HG03159 (cell line): ENCODE data around the gene ACKR3.

ENCODE experiments used
- ATAC-seq: cut with Tn5 transposase; IDR thresholded peaks from one replicate; pipeline ENCODE4 v1.9.1; 2021; ENCODE audit warnings: mild to moderate bottlenecking, moderate library complexity; ENCODE audit not compliant: unreplicated experiment

ACKR3 gene

DNA sequence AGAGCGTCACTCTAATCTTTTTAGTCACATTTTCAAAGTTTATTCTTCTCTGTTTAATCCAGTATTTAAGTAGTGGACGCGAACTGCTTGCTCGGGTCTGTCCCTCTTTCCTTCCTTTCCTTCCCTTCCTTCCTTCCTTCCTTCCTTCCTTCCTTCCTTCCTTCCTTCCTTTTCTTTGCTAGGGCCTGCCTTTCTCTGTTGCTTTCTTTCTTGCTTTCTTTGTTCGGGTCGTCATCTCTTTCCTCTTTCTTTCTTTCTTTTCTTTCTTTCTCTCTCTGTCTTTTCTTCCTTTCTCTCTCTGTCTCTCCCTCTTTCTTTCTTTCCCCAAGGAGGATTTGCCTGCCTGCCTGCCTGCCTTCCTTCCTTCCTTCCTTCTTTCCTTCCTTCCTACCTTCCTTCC, 3.0 kb upstream of the ACKR3 start:
- ATAC-seq = no peak

DNA sequence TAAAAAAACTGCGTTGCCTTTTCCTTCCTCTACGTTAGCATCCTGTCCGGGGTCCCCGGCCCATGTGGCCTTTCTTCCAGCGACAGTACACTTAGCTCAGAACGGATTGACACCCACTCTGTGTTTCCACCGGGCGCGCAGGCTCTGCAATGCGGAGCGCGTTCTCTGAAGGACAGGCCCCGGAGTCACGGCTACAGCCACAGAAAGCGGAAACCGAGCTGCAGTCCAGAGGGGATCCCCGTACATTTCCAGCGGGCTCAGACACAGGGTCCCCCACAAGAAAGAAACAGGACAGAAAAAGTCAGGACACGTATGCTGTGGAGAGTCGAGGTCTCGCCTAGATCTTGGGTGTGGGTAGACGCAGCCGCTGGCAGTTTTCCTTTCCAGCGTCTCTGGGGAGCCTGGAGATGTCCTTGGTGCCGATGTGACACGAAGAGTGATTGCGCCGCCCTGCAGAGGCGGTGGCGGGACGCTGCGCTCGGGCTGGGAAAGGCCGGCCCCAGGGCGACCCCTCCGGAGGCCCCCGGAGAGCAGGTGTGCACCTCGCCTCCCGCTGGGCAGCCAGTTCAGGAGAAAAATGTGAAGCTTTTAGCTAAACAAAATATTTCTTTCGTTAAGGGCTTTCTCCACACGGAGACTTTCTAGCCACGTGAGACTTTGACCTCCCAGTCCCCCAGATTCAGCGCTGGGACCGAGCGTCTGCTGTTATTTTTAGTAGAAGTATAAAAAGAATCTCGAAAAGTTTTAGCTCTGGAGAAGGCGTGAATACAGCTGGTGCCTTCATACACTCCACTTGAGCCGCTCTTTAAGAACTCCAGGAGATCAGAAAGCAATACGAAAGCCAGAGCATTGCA, 1.3 kb upstream of the ACKR3 start:
- ATAC-seq = no peak

DNA sequence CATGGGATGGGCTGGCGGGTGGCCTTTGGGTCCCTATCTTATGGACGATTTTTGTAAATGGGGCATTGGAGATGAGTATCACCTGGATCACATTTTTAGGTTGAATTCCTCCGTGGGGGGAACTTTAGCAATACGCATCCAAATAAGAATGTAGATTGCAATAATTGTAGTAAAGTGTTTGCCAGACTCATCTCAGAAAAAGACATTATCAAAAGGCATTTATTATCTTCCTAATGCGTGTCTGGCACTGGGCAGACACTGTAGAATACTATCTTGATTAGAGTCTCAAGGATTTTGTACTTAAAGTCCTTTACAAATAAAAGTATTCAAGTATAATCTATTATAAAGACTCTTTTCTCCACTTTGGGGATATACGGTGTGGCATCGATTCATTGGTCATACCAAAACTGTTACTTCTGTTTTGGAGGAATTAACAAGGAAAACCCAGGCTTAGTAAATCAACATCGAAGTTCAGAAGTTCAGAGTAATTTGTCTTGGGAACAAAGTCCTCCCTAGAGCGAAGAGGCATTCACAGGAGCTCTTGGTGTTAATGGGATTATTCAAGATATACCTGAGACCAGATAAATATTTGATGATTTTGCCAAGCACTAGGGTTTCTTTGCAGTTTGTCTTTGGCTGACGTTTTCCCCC, 578 bp upstream of the ACKR3 start:
- ATAC-seq = no peak

DNA sequence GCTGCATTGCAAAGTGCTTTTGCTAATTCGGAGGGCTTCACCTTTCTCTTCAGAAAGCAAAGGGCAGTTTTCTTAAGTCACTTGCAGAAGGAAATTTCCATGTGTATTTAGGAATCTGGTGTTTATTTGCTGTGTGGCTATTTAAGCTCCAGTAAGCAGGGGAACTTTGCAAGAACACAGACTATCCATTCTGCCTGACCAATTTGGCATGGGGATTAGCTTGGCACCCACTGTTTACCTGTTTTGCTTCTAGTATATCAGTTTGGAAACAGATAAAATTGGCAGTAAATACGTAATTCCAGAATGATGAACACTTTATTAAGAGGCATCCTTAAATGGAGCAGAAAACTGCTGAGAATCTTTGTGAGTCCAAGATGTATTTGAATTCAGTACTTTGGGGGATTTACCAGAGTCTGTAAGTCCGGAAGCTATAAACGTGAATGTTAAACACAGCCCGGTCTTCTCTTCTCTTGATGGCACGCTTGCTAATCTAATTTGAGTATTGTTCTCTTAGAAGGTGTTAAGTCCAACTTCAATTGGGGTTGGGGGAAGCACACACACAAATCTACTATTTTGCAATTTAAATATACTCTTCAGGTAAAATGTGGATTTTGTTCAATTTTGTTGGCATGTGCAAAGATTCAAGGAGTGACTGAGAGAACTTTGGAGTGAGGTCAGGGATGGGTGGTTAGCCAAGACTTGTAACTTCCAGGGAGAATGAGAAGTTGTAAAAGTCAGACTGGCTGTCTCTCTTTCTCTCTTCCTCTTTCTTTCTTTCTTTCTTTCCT, 650 bp downstream of the ACKR3 start:
- no peak for ATAC-seq

DNA sequence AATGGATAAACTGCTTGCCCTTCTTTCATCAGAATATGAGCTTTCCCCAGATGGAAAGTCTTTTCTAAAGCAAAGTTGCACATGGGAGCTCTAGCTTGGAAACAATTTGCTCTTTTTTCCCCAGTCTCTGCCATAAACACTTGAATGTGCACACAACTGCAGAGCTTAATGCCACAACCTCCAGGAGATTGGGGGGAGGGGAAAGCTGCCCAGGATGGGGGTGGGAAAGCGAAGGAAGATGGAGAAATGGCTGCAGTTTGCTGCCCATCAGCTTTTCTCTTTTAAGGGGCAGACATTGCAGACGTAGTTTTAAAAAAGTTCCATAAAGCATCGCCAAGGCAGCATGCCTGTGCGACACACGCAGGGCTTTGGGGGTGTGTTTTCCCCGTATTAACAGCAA, 1.5 kb downstream of the ACKR3 start:
- no peak for ATAC-seq

DNA sequence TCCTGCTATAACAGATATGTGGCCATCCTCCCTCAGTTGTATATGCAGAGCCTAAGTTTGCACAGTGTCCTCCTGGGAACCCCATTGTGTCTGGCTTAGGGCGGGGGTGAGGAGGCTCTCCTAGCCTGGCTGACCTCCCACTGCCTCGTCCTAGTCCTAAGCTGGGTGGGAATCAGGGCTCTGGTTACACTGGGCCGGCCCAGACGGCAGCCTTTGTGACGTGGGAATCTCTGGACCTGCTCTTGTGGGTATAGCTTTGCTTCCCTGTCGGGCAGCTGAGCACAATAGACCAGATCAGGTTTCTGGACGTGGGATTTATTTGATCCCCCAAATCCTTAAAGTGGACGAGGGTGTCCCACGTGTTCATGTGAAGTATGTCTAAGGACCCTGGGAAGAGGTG, 2.9 kb downstream of the ACKR3 start:
- ATAC-seq = no peak

DNA sequence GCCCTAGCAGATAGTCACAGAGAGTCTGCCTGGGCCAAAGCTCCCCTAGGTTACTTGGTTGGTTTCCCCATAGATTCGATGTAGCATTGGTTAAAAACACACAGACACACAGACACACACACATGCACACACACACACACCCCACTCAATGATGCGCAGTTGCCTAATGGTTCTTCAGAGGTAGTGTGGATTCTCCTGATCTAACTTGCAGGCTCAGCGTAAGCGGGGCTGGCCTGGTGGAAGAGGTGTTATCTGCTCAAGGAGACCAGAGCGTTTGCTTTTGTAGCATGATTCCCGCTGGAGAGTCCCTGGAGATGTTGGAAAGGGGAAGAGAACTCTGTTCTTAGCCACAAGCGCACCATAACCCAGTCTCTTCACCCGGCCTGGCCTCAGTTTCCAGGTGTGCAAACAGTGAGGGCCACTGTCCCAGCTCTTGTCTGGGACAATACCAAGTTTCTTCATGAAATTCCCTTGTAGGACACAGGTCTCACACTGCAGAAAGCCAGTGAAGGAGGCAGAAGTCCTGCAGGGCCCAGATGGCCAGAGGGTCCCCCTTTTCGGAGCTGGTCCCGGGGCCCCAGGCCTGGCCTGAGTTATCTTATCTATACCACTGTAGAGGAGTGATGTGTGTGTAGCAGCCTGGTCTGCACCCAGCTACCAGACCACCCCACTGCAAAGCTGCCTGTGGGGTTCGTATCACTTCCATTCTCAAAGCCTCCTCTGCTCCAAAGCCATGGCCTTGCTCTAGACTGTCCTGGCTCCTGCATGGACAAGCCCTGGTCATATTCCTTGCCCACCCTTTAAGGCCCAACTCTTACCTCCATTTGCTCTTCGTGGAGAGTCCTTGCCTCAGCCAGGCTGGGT, 3.7 kb downstream of the ACKR3 start:
- ATAC-seq = no peak

DNA sequence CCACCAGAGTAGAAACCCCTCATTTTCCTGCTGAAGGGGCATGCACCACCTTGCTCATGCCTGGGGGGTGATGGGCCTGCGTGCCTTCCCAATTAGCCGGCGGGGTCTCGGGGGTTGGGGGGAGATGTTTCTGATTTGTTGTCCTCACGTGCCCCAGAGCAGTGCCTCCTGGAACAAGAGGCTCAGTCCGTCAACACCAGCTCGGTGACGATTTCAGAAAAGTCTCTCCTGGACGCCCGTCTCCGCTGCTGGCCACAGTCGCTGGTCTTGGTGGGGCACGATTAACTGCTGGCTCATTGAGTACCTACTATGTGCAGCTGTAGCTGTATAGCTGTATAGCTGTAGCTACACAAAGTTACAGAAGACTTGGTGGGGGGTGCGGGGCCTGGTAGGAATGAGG, 4.4 kb downstream of the ACKR3 start:
- ATAC-seq = no peak

DNA sequence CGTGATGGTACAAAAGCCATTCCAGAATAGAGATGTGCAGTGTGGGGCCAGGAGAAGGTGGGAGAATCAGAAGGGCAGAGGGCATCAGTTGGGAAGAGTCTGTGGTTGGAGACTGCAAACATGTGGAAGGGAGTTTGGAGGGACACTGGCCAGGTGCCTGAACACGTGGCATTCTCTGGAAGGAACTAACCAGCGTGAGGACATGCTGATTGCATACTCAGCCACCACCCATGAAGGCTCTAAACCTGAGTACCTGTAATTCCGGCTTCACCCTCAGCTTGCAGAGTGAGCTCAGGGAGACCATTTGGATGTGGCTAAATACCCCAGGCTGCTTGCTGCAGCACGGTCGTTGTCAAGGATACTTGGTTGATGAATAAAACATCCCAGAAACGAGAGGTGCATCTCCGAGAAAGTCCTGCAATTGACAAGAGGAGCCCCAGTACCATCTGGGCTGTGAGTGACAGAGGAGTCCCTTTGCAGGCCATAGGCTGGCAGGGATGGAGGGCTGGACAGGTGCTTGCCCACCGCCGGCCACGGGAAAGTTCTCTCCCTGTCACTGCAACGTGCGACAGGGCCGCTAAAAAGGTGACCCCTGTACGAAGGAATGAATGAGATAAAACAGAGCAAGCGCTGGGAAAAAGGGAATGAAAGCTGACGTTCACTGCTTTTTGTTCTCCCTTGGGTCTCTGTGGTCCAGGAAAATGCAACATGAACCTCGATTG, 5.0 kb downstream of the ACKR3 start:
- no peak for ATAC-seq

DNA sequence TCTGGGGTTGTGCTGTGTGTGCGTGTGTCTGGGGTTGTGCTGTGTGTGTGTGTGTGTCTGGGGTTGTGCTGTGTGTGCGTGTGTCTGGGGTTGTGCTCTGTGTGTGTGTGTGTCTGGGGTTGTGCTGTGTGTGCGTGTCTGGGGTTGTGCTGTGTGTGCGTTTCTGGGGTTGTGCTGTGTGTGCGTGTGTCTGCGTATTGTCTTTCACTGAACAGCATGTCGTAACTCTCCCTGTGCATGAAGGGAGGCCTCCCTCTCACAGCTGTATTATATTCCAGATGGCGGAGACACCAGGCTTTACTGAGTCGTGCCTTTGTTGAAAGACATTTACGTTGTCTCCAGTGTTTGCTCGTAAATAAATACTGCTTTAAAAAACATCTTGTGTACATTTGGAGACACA, 5.9 kb downstream of the ACKR3 start:
- ATAC-seq = no peak

DNA sequence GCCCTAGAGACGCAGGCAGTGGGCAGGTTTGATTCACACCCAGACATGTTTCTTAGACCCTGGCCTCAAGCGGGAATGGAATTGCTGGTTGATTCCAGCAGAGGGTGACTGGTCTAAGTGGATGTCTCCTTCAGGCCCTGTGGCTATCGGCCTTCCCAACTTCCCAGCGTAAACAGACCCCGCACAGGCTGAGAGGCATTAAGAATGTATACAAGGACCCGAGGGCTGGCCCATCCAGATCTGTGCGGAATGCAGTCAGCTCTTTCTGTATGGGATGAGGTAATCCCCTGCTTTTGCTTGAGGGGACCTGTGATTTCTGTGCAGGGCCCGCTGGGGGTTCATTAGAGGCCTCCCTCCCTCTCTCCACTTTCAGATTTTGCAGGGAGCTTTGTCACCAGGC, 6.5 kb downstream of the ACKR3 start:
- no peak for ATAC-seq

DNA sequence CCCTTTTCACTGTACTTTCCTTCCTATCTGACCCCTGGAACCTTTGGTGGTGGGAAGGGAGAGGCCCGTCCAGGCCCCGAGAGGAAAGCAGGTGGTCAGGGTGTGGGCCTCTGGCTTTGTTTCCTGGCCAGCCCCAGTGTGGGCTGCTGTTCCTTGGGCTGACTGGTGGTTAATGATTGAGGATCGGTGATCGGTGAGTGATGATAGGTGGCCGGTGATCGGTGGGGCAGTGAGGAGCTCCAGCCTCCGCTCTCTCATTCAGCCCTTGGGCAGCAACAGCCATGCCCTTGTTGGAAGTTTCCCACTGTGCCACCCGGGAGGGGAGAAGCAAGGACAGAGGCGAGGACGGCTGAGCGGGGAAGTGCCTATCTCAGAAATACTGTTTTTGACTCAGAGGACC, 7.3 kb downstream of the ACKR3 start:
- ATAC-seq = no peak

DNA sequence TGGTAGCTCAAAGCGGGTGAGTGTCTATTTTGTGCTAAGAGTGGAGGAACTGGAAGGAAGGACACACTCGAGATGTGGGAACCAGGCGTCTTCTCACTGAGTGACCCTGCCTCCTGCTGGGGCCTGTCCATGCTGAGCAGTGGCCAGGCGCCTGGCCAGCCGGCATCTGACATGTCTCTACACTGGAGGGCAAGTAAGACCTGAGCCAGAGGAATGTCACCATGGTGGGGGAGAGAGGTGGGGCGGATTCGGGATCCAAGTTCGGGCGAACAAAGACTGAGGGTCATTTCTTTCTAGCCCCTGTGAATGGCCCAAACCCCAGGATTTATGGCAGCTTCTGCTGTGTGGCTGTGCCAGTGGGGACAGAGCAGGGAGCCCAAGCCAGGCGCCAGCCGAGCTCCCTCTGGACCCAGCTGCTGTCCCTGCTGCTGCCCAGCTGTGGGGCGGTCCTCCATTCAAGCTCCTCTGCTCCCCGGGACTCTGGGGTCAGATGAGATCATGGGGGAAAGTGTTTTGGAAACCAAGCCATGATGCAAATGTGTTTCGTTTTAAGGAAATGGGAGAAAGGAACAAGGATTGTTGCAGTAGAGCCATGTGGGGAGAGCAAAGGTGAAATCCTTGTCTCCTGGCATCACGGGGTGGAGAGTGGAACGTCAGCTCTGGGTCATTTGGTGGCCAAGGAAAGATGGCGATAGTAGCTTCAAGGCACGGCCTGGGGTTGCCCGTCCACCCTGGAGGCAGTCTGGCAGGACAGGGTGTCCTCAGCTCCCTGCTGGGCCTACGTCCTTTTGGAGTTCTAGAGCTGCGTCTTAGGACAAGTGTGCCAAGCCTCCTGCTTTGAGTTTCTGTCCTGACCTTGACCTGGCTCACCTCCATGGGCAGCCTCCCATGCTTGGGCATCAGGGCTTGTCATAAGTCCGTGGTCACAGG, 8.1 kb downstream of the ACKR3 start:
- ATAC-seq = no peak

DNA sequence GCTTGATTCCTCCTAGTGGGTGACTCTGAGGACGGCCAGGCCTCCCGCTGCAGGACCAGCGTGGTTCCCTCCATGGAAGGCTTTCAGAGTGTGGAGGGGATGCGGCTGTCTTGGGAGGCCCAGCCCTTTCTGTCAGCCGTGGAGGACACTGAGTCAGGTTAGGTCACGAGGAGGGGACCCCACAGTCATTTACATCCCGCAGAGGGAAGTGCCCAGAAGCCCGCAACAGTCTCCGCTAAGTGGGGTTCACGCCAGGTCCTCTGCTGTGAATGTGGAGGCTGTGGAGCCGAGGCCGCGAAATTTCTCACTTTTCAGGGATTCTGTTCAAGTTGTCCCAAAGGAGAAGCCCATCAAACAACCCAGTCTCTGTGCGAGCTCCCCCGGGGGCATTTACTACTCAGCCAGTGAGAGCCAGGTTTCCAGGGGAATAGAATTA, 8.8 kb downstream of the ACKR3 start:
- no peak for ATAC-seq

DNA sequence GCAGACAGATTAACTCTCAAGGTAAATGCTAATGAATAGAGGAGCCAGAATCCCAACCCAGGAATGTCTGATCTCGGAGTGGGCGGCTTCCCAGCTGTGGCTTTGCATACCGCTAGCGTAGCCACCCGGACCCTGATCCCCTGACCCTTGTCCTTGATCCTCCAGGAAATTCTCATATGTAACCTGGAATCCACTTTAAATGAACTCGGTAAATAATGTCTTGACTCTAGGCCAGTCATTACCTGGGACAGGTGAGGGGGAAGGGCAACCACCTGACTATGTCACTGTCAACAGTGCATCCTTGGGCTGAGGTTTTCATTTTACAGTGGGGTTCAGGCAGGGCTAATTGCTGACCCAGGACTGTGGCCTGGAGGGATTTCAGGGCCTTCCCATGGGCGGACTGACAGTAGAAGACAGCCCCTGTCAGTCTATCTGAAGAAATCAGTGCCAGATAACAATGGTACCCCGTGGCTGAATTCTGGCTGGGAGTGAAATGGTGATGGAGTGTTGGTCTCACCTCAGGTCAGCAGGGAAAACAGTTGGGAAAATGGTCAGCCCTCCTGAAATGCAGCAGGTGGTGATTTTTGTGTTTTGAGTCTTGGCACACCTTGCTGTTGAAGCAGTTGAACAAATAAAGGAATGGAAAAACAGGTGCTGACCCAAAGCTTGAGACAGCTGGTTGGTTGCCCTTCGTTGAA, 9.6 kb downstream of the ACKR3 start:
- ATAC-seq = no peak

DNA sequence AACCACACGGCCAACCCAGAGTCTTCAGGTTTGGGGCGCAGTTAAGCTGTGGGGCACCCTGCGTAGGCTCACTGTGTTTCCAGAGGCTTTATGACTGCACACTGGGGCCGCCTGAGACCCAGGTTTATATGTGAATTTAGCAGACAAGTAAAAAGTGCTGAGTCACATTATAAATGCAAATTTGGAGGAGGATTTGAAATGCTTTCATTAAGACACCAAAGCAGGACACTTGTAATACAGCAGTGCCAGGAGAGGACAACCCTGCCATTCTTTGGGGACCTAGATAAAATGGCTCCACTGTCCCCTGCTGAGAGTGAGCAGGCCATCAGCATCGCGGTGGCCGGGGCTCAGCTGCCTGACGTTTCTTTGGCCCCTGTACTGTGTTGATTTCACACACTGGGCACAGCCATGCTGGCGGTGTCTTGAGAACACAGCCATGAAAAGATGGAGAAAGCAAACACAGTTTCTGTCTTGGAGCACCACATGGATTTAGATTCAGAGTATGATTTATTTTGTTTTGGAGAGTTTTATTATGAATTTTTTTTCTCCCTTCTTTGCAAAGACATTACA, 10.2 kb downstream of the ACKR3 start:
- ATAC-seq = no peak

DNA sequence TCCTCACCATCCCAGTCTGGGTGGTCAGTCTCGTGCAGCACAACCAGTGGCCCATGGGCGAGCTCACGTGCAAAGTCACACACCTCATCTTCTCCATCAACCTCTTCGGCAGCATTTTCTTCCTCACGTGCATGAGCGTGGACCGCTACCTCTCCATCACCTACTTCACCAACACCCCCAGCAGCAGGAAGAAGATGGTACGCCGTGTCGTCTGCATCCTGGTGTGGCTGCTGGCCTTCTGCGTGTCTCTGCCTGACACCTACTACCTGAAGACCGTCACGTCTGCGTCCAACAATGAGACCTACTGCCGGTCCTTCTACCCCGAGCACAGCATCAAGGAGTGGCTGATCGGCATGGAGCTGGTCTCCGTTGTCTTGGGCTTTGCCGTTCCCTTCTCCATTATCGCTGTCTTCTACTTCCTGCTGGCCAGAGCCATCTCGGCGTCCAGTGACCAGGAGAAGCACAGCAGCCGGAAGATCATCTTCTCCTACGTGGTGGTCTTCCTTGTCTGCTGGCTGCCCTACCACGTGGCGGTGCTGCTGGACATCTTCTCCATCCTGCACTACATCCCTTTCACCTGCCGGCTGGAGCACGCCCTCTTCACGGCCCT, 11.2 kb downstream of the ACKR3 start:
- no peak for ATAC-seq

DNA sequence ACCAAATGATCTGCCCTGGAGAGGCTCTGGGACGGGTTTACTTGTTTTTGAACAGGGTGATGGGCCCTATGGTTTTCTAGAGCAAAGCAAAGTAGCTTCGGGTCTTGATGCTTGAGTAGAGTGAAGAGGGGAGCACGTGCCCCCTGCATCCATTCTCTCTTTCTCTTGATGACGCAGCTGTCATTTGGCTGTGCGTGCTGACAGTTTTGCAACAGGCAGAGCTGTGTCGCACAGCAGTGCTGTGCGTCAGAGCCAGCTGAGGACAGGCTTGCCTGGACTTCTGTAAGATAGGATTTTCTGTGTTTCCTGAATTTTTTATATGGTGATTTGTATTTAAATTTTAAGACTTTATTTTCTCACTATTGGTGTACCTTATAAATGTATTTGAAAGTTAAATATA, 11.9 kb downstream of the ACKR3 start:
- no peak for ATAC-seq
